Measurements from ENCODE around the gene MAPKAP1.

MAPKAP1 gene

GRCh38 chr9:125559194-125559593, 147.8 kb downstream of the MAPKAP1 start:
- FAIRE-seq: no peak

- FAIRE-seq: no peak
These were observed 148.4 kb downstream of the MAPKAP1 start for GRCh38 chr9:125558453-125559092.

GRCh38 chr9:125556046-125556721, 150.8 kb downstream of the MAPKAP1 start:
- FAIRE-seq: no peak

- FAIRE-seq: no peak
These were observed 152.3 kb downstream of the MAPKAP1 start for GRCh38 chr9:125554726-125555125.

GRCh38 chr9:125551781-125552180, 155.2 kb downstream of the MAPKAP1 start:
- FAIRE-seq: no peak

- FAIRE-seq: no peak
These were observed 156.8 kb downstream of the MAPKAP1 start for GRCh38 chr9:125549891-125550885.

GRCh38 chr9:125549465-125549871, 157.5 kb downstream of the MAPKAP1 start:
- FAIRE-seq: no peak

- FAIRE-seq: no peak
These were observed 158.0 kb downstream of the MAPKAP1 start for GRCh38 chr9:125549039-125549438.

- FAIRE-seq: no peak
These were observed 158.9 kb downstream of the MAPKAP1 start for GRCh38 chr9:125548141-125548540.

- FAIRE-seq: no peak
These were observed 159.6 kb downstream of the MAPKAP1 start for GRCh38 chr9:125547368-125547767.

- no peak for FAIRE-seq
These were observed 161.2 kb downstream of the MAPKAP1 start for GRCh38 chr9:125545845-125546244.

- no peak for FAIRE-seq
These were observed 161.9 kb downstream of the MAPKAP1 start for GRCh38 chr9:125544988-125545651.

- no peak for FAIRE-seq
These were observed 162.5 kb downstream of the MAPKAP1 start for GRCh38 chr9:125544484-125544883.

- no peak for FAIRE-seq
These were observed 165.2 kb downstream of the MAPKAP1 start for GRCh38 chr9:125541840-125542243.

- no peak for FAIRE-seq
These were observed 166.5 kb downstream of the MAPKAP1 start for GRCh38 chr9:125540497-125540896.

GRCh38 chr9:125538092-125538473, 168.9 kb downstream of the MAPKAP1 start:
- no peak for FAIRE-seq

GRCh38 chr9:125537442-125538091, 169.4 kb downstream of the MAPKAP1 start:
- FAIRE-seq: no peak

GRCh38 chr9:125536776-125537175, 170.2 kb downstream of the MAPKAP1 start:
- FAIRE-seq: no peak

- no peak for FAIRE-seq
These were observed 170.7 kb downstream of the MAPKAP1 start for GRCh38 chr9:125536167-125536772.

- no peak for FAIRE-seq
These were observed 171.9 kb downstream of the MAPKAP1 start for GRCh38 chr9:125534971-125535701.
